OCI-LY7 (cell line): Measurements from ENCODE around the gene POLR1B.

Experiments
- EZH2phosphoT487 ChIP-seq: fragments of 200-600 bp; sonication (generic); IDR thresholded peaks from 2 replicates; pipeline ENCODE4 v1.6.1; 2018; ENCODE audit warnings: low read depth, borderline replicate concordance, mild to moderate bottlenecking, mixed run types, antibody characterized with exemption, low read length, moderate library complexity, mixed read lengths
- TF ChIP-seq, protein P1 (sequence below): fragments of 200-600 bp; sonication (generic); conservative IDR thresholded peaks from 2 replicates; pipeline ENCODE4 v1.5.1; 2014; ENCODE audit warnings: mild to moderate bottlenecking, antibody characterized with exemption, low read length, moderate library complexity, mixed read lengths

- TF ChIP-seq, protein P1, sequence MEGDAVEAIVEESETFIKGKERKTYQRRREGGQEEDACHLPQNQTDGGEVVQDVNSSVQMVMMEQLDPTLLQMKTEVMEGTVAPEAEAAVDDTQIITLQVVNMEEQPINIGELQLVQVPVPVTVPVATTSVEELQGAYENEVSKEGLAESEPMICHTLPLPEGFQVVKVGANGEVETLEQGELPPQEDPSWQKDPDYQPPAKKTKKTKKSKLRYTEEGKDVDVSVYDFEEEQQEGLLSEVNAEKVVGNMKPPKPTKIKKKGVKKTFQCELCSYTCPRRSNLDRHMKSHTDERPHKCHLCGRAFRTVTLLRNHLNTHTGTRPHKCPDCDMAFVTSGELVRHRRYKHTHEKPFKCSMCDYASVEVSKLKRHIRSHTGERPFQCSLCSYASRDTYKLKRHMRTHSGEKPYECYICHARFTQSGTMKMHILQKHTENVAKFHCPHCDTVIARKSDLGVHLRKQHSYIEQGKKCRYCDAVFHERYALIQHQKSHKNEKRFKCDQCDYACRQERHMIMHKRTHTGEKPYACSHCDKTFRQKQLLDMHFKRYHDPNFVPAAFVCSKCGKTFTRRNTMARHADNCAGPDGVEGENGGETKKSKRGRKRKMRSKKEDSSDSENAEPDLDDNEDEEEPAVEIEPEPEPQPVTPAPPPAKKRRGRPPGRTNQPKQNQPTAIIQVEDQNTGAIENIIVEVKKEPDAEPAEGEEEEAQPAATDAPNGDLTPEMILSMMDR, result no peak
- no peak for TF ChIP-seq EZH2phosphoT487
Observed at GRCh38 chr2:112584134-112584890, 42.0 kb downstream of the POLR1B start, which contains the start of gene CHCHD5.
